ENCODE results near the gene ZBTB7C. TPM values are rescaled to one million over a fixed set of nuclear protein-coding genes. Genes with fewer than 3 reads are reported as not detected.

Gene ZBTB7C
- total RNA-seq: 1 to 10 TPM; 1.3 to 2.3 TPM

GRCh38 chr18:48408727-48409590 lies at the start of gene ZBTB7C:
ZBTB7C (minus strand) TSS chr18:48409383.
- H3K27ac ChIP-seq: peak within 1 kb of the TSS in 2 of 4 donors; percentile 22 to 29
- H3K27me3 ChIP-seq: peaks cover 0 to 21% of the 10 kb centered on the region in 2 donors
- 0 to 1% methylated on average over 29 to 94 of the region's 136 CpGs for WGBS, 2 donors
- ATAC-seq (peak; percentile 53), DNase-seq (peak in 3 of 4 donors; percentile 33 to 59 (median 33))
- H3K4me1 ChIP-seq: peaks cover 17% of the 10 kb centered on the region
- H3K36me3 ChIP-seq (replicated peaks in 1 of 2; ENCODE audit: insufficient read depth in 1 of 2, low read depth in 2 of 2): no peaks in the 10 kb centered on the region
- peak within 1 kb of the TSS; percentile 77 to 81 for H3K4me3 ChIP-seq
- intact Hi-C loops (cut with DNase I): no loop called here
- TF ChIP-seq CTCF (IDR thresholded peaks at IDR 0.05): no peak
- no peak for TF ChIP-seq POLR2A (IDR thresholded peaks at IDR 0.05)
- H3K9me3 ChIP-seq: no peaks in the 10 kb centered on the region

- intact Hi-C loops (cut with DNase I): no loop called here
- DNase-seq: no peak
- Histone ChIP-seq H3K9me3 (no peaks in the 10 kb centered on the region), H3K27me3 (no peaks in the 10 kb centered on the region), H3K4me1 (peaks cover 42% of the 10 kb centered on the region), H3K27ac (no peak overlapping the region), H3K36me3 (replicated peaks in 1 of 2; ENCODE audit: insufficient read depth in 1 of 2, low read depth in 2 of 2) (no peaks in the 10 kb centered on the region), H3K4me3 (no peak overlapping the region)
- TF ChIP-seq POLR2A (IDR thresholded peaks at IDR 0.05): no peak
- TF ChIP-seq CTCF (IDR thresholded peaks at IDR 0.05): no peak
- 81 to 93% methylated on average over 8 to 9 of the region's 9 CpGs for WGBS, 2 donors
- no peak for ATAC-seq
Observed at GRCh38 chr18:48456838-48457237, 47.7 kb upstream of the ZBTB7C start.

GRCh38 chr18:48455555-48456478 lies 46.6 kb upstream of the ZBTB7C start:
- no peak for ATAC-seq
- no peaks in the 10 kb centered on the region for H3K9me3 ChIP-seq
- no peak for TF ChIP-seq CTCF (IDR thresholded peaks at IDR 0.05)
- no peak for TF ChIP-seq POLR2A (IDR thresholded peaks at IDR 0.05)

GRCh38 chr18:48454261-48454757 lies 45.1 kb upstream of the ZBTB7C start:
- Histone ChIP-seq H3K27me3 (no peaks in the 10 kb centered on the region), H3K4me3 (no peak overlapping the region), H3K36me3 (replicated peaks in 1 of 2; ENCODE audit: insufficient read depth in 1 of 2, low read depth in 2 of 2) (no peaks in the 10 kb centered on the region), H3K27ac (peak overlapping the region in 1 of 4 donors; percentile 59), H3K4me1 (peaks cover 30% of the 10 kb centered on the region), H3K9me3 (no peaks in the 10 kb centered on the region)
- ATAC-seq (peak; percentile 47), DNase-seq (peak in 3 of 4 donors; percentile 31 to 48 (median 48))
- intact Hi-C loops (cut with DNase I): no loop called here
- TF ChIP-seq POLR2A (IDR thresholded peaks at IDR 0.05) (no peak), CTCF (IDR thresholded peaks at IDR 0.05) (no peak)
- WGBS, 2 donors: 22 to 39% methylated on average over 4 to 6 of the region's 6 CpGs

More at GRCh38 chr18:48455555-48456478, 46.6 kb upstream of the ZBTB7C start:
- DNase-seq: peak in 1 of 4 donors; percentile 25
- Histone ChIP-seq H3K36me3 (replicated peaks in 1 of 2; ENCODE audit: insufficient read depth in 1 of 2, low read depth in 2 of 2) (no peaks in the 10 kb centered on the region), H3K27me3 (no peaks in the 10 kb centered on the region), H3K4me3 (no peak overlapping the region), H3K27ac (no peak overlapping the region), H3K4me1 (peaks cover 32% of the 10 kb centered on the region)
- intact Hi-C loops (cut with DNase I): no loop called here
- WGBS, 2 donors: 68 to 74% methylated on average over 9 to 11 of the region's 13 CpGs

All from body of pancreas (tissue), 4 donors.